Stimulated activated CD8-positive, alpha-beta memory T cell treated with anti-CD3 and anti-CD28 coated beads, Interleukin-2, amount 100 ng/mL, for 1 hour (primary cell): Measurements from ENCODE around the gene TMA7.
"Not testable (repeated sequence)": the region's sequence is repeated elsewhere in the genome, so short reads cannot be mapped to it uniquely, and the experiment has no call there.

Source experiments
- DNase-seq, 2 donors: peaks; one replicate each; pipeline ENCODE4 v3.0.0-alpha.2; 2020; ENCODE audit warnings: low read depth in 2 of 2

Gene TMA7

GRCh38 chr3:48436477-48436787 lies 3.6 kb upstream of the TMA7 start:
- no peak for DNase-seq

- no peak for DNase-seq
Measured at GRCh38 chr3:48436855-48437254, 3.2 kb upstream of the TMA7 start.

- no peak for DNase-seq
Measured at GRCh38 chr3:48437812-48438211, 2.2 kb upstream of the TMA7 start.

- no peak for DNase-seq
Measured at GRCh38 chr3:48440590-48440958, 517 bp downstream of the TMA7 start.

- DNase-seq = no peak
Measured at GRCh38 chr3:48441940-48442339, 1.9 kb downstream of the TMA7 start.

- no peak for DNase-seq
Measured at GRCh38 chr3:48445277-48445882, 5.3 kb downstream of the TMA7 start.

- DNase-seq = no peak
Measured at GRCh38 chr3:48446043-48446424, 6.0 kb downstream of the TMA7 start.

- peak; percentile 73 to 74 for DNase-seq
Measured at GRCh38 chr3:48446425-48447193, 6.6 kb downstream of the TMA7 start, which contains the start of gene ATRIP. Gene ATRIP (plus strand): TSS chr3:48446737. CDS start chr3:48446846, 109 bp downstream.

- no peak for DNase-seq
Measured at GRCh38 chr3:48451270-48451669, 11.2 kb downstream of the TMA7 start.

- no peak for DNase-seq
Measured at GRCh38 chr3:48456456-48456855, 16.4 kb downstream of the TMA7 start.

- DNase-seq = no peak
Measured at GRCh38 chr3:48459331-48459730, 19.3 kb downstream of the TMA7 start.

GRCh38 chr3:48459773-48460516 lies 19.9 kb downstream of the TMA7 start:
- DNase-seq = no peak

- no peak for DNase-seq
Measured at GRCh38 chr3:48460517-48460902, 20.5 kb downstream of the TMA7 start.

GRCh38 chr3:48461767-48462166 lies 21.7 kb downstream of the TMA7 start:
- DNase-seq = not testable (repeated sequence)

GRCh38 chr3:48463703-48464102 lies 23.6 kb downstream of the TMA7 start:
- no peak for DNase-seq

- DNase-seq = no peak
Measured at GRCh38 chr3:48464713-48465221, 24.7 kb downstream of the TMA7 start.

GRCh38 chr3:48465237-48465530 lies 25.1 kb downstream of the TMA7 start:
- no peak for DNase-seq

- DNase-seq = peak; percentile 58 to 65
Measured at GRCh38 chr3:48465531-48466378, 25.7 kb downstream of the TMA7 start.

- no peak for DNase-seq
Measured at GRCh38 chr3:48466386-48467109, 26.5 kb downstream of the TMA7 start.

GRCh38 chr3:48467110-48467454 lies 27.0 kb downstream of the TMA7 start:
- DNase-seq = no peak

GRCh38 chr3:48467473-48468267 lies 27.6 kb downstream of the TMA7 start:
- no peak for DNase-seq
